ENCODE results near the gene APEX1. TPM values are rescaled to one million over a fixed set of nuclear protein-coding genes. Genes with fewer than 3 reads are reported as not detected.

APEX1 gene
- total RNA-seq, 1 experiment from 2014 or later: 235 TPM

- no peak overlapping the region for H3K4me2 ChIP-seq (ENCODE audit: low read length)
- POLR2A ChIA-PET: no interaction called here
- BruUV-seq (replicated peaks): no TSS peak
- H3K36me3 ChIP-seq (ENCODE audit: control insufficient read depth in 1 of 2, insufficient read depth in 2 of 2, low read length in 2 of 2): no peaks in the 10 kb centered on the region
- no peak for ATAC-seq
- no peak overlapping the region for H3K27ac ChIP-seq (ENCODE audit: low read depth, low read length)
- CTCF ChIA-PET: no interaction called here
- RAD21 ChIA-PET (ENCODE audit: low non-redundant PET in 1 of 2, low total read pairs in 2 of 2, uncharacterized antibody in 2 of 2, unreplicated experiment in 2 of 2): no interaction called here
- H3K4me3 ChIP-seq (replicated peaks in 1 of 2; ENCODE audit: low read depth in 1 of 2, low read length in 2 of 2): no peak overlapping the region
- DNase-seq (ENCODE audit: low read depth, low spot score): no peak
- no peaks in the 10 kb centered on the region for H3K9me2 ChIP-seq (ENCODE audit: insufficient read depth)
- intact Hi-C loops (cut with micrococcal nuclease): no loop called here
- H3K79me2 ChIP-seq (ENCODE audit: insufficient read depth, low read length): no peaks in the 10 kb centered on the region
- no peaks in the 10 kb centered on the region for H3K9me3 ChIP-seq (ENCODE audit: control insufficient read depth in 1 of 2, insufficient read depth in 1 of 2, low read depth in 1 of 2, low read length in 2 of 2)
- H3K9ac ChIP-seq (ENCODE audit: low read length): no peak overlapping the region
- H2AFZ ChIP-seq (ENCODE audit: low read depth, low read length, poor library complexity, severe bottlenecking): no peak overlapping the region
- no peaks in the 10 kb centered on the region for H3K27me3 ChIP-seq (ENCODE audit: insufficient read depth, low read length)
- no peak for TF ChIP-seq SIN3A (IDR thresholded peaks at IDR 0.05; ENCODE audit: low read depth)
- TF ChIP-seq EZH2 (IDR thresholded peaks at IDR 0.05): no peak
- TF ChIP-seq POLR2A (IDR thresholded peaks at IDR 0.05; ENCODE audit: borderline replicate concordance, extremely low read depth, insufficient read depth, insufficient read length): no peak
- no peak for TF ChIP-seq ZNF274 (IDR thresholded peaks at IDR 0.05; ENCODE audit: low read depth, low read length)
- TF ChIP-seq CEBPB (IDR thresholded peaks at IDR 0.05; ENCODE audit: low read depth): no peak
- no peaks in the 10 kb centered on the region for H4K20me1 ChIP-seq (ENCODE audit: insufficient read depth)
- H3K4me1 ChIP-seq (ENCODE audit: control insufficient read depth in 1 of 2, insufficient read depth in 2 of 2, low read length in 2 of 2): peaks cover 19 to 29% of the 10 kb centered on the region in 2 experiments
Measured at GRCh38 chr14:20499881-20500280, 44.9 kb downstream of the APEX1 start.

- no TSS peak for BruUV-seq (replicated peaks)
- POLR2A ChIA-PET: no interaction called here
- intact Hi-C loops (cut with micrococcal nuclease): no loop called here
- Histone ChIP-seq H3K79me2 (ENCODE audit: insufficient read depth, low read length) (no peaks in the 10 kb centered on the region), H3K4me1 (ENCODE audit: control insufficient read depth in 1 of 2, insufficient read depth in 2 of 2, low read length in 2 of 2) (peaks cover 8 to 16% of the 10 kb centered on the region in 2 experiments; a peak in 3 of 4 replicates), H3K9me3 (ENCODE audit: control insufficient read depth in 1 of 2, insufficient read depth in 1 of 2, low read depth in 1 of 2, low read length in 2 of 2) (no peaks in the 10 kb centered on the region), H3K4me2 (ENCODE audit: low read length) (no peak overlapping the region), H2AFZ (ENCODE audit: low read depth, low read length, poor library complexity, severe bottlenecking) (no peak overlapping the region), H3K27me3 (ENCODE audit: insufficient read depth, low read length) (no peaks in the 10 kb centered on the region), H3K4me3 (replicated peaks in 1 of 2; ENCODE audit: low read depth in 1 of 2, low read length in 2 of 2) (no peak overlapping the region), H4K20me1 (ENCODE audit: insufficient read depth) (no peaks in the 10 kb centered on the region), H3K27ac (ENCODE audit: low read depth, low read length) (no peak overlapping the region), H3K36me3 (ENCODE audit: control insufficient read depth in 1 of 2, insufficient read depth in 2 of 2, low read length in 2 of 2) (no peaks in the 10 kb centered on the region), H3K9me2 (ENCODE audit: insufficient read depth) (no peaks in the 10 kb centered on the region), H3K9ac (ENCODE audit: low read length) (no peak overlapping the region)
- no peak for TF ChIP-seq YY1 (IDR thresholded peaks at IDR 0.05; ENCODE audit: extremely low read depth, insufficient replicate concordance, low read depth, low read length)
- TF ChIP-seq SIN3A (IDR thresholded peaks at IDR 0.05; ENCODE audit: low read depth): no peak
- TF ChIP-seq JUND (IDR thresholded peaks at IDR 0.05): no peak
- no peak for TF ChIP-seq CTCF (IDR thresholded peaks at IDR 0.05 in 2 of 3, conservative IDR thresholded peaks at IDR 0.05 in 1 of 3; ENCODE audit: borderline replicate concordance in 1 of 3, insufficient read depth in 1 of 3, low read depth in 2 of 3, low read length in 2 of 3)
- TF ChIP-seq CEBPB (IDR thresholded peaks at IDR 0.05; ENCODE audit: low read depth): no peak
- no peak for TF ChIP-seq ZFX (IDR thresholded peaks at IDR 0.05)
- no peak for TF ChIP-seq SP1 (IDR thresholded peaks at IDR 0.05; ENCODE audit: low read depth)
- TF ChIP-seq POLR2AphosphoS5 (IDR thresholded peaks at IDR 0.05; ENCODE audit: low read depth, low read length): no peak
- no peak for TF ChIP-seq ZNF274 (IDR thresholded peaks at IDR 0.05; ENCODE audit: low read depth, low read length)
- CTCF ChIA-PET: no interaction called here
- no peak for DNase-seq (ENCODE audit: low read depth, low spot score)
- no peak for ATAC-seq
- RAD21 ChIA-PET (ENCODE audit: low non-redundant PET in 1 of 2, low total read pairs in 2 of 2, uncharacterized antibody in 2 of 2, unreplicated experiment in 2 of 2): no interaction called here
Measured at GRCh38 chr14:20501346-20501745, 46.3 kb downstream of the APEX1 start.
